GM20431 (cell line): ENCODE data around the gene ALOX5AP.

Source experiments
- in situ Hi-C: fragments of 300-500 bp; cut with MseI, MboI; formaldehyde crosslinking; loops from one replicate; pipeline ENCODE4 v1.15.0; 2020; ENCODE audit warnings: low sequenced_read_pairs; ENCODE audit not compliant: unreplicated experiment

Gene ALOX5AP

GRCh38 chr13:30712536-30713532, 22.5 kb upstream of the ALOX5AP start:
- in situ Hi-C loops, result no loop called here

DNA sequence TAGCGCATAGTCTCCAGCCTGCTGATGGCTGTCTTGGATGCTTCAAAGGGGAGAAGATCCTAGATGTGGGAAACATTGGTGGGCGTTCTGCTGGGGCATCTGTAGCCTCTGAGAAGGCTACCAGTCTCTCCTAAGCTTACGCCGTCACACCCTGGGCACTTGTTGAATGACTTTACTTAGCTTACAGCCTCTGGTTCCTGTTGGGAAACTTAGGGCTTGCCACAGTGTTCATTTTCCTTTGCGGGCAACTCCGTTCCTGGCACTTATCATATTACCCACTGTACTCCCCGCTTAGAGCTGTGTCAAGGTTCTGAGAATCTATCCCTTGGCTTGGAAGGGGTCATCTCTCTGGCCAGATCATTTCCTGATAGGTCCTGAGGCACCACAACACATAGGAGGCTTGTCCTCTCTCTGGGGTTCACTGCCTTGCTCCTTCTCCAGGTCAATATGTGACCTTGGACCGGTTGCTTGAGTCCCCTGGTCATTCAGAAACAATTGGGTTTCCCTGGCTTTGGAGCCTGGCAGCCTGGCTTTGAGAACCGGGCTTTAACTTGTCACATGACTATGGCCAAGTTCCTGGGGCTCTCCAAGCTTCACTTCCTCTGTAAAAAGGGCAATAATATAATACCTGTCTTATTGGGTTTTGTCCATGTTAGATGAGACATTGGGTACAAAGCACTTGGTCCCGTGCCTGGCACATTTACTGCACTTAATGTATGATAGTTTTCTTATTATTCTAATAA, 20.5 kb upstream of the ALOX5AP start:
- in situ Hi-C loops, result no loop called here

GRCh38 chr13:30715372-30715756, 20.0 kb upstream of the ALOX5AP start:
- in situ Hi-C loops, result no loop called here

DNA sequence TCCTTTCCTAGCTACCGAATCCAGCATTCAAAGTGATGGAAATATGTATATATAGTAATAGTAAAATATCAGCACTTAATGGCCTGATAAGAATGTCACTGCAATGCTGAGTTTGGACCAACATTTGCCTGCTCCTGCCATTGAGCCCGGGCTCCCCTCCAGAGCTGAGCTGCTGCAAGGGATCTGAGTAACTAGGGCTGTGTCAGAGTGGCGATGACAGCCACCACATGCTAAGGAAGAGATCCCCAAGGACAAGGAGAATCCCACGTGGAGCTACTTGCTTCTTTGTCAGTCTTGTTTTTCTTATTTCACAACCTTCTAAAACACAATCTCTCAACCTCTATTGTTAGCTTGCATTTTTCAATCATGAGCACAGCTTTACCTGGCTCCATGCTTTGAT, 19.5 kb upstream of the ALOX5AP start:
- in situ Hi-C loops, result no loop called here

GRCh38 chr13:30718661-30719524, 16.4 kb upstream of the ALOX5AP start:
- in situ Hi-C loops, result no loop called here

DNA sequence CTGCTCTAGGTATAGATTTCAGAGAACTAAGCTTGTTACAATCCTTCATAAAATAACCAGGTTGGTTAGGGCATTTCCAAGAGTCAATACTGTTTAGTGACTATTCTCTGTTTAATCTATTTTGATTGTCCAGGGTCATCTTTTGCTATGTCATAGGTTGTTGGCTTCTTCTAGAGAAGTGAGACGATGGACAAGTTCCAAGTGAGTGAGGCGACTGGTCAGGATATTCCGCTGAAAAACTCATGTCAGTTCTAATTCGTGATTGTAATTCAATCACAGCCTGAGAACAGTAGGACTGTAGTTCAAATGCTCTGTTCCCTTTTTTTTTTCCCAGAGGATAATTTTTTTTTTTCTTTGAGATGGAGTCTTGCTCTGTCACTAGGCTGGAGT, 15.8 kb upstream of the ALOX5AP start:
- in situ Hi-C loops, result no loop called here

- in situ Hi-C loops, result no loop called here
These were observed 15.0 kb upstream of the ALOX5AP start for GRCh38 chr13:30720172-30720869.

DNA sequence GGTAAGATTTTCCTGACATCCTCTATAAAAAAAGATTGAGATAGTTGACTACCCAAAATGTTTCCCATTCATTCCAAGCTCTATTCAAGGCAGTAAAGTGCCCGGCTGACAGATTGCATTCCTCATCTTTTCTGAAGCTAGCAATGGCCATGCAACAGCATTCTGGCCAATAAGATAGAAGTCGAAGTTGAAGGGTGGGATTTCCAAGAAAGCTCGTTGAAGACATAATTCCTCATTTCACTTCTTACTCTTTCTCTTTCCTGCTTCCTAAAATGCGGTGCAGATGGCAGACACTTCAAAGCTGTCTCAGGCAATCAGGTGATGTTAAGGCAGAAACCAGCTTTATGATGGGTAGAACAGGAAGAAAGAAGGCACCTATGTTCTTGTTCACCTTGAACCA, 13.4 kb upstream of the ALOX5AP start:
- in situ Hi-C loops, result no loop called here

DNA sequence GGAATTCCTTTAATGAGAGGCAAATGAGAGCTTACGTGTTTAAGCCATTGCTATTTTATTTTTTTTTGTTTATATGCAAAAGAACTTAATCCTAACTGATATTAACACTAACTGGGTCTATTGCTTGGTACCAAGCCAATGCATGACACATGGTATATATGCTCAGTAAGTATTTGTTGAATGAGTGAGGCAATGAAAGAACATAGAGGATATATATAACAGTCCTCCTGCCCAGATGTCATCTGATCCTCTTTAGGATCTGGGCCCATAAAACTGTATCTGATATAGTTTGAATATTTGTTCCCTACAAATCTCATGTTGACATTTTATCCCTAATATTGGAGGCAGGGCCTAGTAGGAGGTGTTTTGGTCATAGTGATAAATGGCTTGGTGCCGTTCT, 13.0 kb upstream of the ALOX5AP start:
- in situ Hi-C loops, result no loop called here

DNA sequence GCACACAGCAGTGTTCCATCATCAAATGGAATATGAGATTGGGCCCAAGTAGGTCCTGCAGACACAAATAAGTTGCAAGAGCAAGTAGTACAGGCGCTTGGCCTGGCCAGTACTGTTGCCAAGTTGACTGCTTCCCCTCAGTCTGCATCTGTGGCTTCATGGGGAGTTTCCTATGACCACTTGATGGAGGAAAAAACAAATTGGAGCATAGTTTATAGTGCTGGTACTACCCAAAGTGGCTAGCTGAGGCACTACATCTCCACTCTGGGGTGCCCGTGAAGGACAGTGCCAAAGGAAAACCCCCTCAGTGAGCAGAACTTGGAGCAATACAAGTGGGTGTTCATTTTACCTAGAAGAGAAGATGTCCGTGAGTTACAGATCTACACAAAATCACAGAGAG, 10.6 kb upstream of the ALOX5AP start:
- in situ Hi-C loops, result no loop called here

GRCh38 chr13:30725326-30726085, 9.8 kb upstream of the ALOX5AP start:
- in situ Hi-C loops, result no loop called here

- in situ Hi-C loops, result no loop called here
These were observed 9.2 kb upstream of the ALOX5AP start for GRCh38 chr13:30726192-30726591.

DNA sequence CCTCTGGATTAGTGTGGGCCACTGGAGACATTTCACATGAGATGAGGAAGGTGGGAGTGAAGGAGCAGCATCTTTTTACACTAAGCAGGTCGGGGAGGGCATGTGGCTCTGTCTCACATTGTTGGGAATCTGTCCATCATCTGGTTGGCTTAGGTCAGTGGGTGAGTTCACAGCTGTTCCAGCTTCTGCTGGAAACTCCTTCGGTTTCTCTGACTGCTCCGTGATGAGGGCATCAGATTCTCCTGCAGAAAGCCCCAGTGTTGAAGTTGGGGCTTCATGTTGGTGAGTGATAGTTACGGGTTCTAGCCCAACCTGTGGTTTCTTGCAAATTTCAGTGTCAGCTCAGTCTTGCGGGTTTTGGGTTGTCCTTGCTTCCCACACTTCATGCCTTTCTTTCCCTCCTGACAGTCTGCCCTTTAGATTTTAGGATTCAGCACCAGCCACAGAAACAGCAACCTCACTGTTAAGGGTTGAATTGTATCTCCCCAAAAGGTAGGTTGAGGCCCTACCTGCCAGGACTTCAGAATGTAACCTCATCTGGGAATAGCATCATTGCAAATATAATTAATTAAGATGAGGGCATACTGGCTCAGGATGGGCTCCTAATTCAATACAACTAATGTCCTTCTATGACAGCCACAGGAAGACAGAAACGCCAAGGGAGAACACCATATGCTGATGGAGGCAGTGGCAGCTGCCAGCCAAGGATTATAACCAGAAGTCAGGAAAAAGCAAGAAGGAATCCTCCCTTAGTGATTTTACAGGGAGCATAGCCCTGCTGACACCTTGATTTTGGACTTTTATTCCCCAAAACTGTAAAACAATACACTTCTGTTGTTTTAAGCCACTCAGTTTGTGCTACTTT, 7.6 kb upstream of the ALOX5AP start:
- in situ Hi-C loops, result no loop called here

DNA sequence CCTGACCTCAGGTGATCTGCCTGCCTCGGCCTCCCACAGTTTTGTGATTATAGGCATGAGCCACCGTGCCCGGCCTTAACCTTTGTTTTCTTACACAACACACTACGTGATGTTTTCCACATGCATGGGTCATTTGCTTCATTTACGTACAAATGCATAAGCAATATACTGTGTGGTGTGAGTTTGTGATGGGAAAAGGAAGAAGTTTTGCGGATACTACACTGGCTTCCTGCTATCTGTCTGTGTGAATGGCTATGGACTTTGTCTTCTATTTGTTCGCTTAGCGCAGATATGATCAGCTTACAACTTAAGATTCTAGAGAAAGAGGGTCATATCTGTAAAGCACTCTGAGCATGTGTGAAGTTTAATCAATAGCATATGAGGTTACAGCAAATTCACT, 5.5 kb upstream of the ALOX5AP start:
- in situ Hi-C loops, result no loop called here

DNA sequence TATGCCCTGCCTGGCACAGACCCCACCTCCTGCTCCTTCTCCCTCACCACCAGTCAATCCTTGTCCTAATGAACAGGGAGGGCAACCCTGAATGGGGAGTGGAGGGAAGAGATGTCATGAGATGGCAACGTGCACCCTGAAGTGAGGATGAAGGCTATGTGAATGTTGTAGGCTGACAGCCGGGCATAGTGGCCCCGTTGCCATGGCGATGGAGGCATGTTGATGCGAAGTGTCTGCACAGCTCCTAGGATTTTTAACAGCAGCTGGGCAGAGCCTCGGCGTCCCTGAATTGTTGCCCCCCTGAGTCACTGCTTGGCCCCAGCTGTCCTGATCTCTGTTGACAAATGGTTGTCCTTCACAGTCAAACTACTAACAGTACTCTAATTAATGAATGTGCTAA, 4.8 kb upstream of the ALOX5AP start:
- in situ Hi-C loops, result no loop called here

- in situ Hi-C loops, result no loop called here
These were observed 3.8 kb upstream of the ALOX5AP start for GRCh38 chr13:30731361-30732045.

GRCh38 chr13:30732046-30732390, 3.3 kb upstream of the ALOX5AP start:
- in situ Hi-C loops, result no loop called here

- in situ Hi-C loops, result no loop called here
These were observed 904 bp upstream of the ALOX5AP start for GRCh38 chr13:30734439-30734838.
